ENCODE results near the gene HELT.

DNA sequence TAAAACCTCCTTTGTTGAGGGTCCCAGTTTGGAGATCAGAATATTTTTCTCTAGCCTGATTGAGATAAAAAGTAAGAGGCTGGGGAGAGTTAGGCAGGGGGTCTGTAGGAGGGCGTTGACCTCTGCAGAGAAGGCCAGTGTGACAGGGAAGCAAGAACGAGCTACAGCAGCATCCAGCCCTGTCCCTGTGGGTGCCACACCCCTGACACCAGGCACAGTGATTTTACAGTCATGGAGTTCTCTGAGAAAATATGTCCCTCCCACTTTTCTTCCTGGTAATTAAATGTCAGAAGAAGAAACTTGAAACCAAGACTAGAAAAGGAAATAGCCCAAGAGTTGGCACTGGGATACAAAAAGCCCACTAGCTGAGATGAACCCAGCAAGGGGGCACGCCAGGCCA, 25.0 kb upstream of the HELT start:
- TF ChIP-seq, protein P1, sequence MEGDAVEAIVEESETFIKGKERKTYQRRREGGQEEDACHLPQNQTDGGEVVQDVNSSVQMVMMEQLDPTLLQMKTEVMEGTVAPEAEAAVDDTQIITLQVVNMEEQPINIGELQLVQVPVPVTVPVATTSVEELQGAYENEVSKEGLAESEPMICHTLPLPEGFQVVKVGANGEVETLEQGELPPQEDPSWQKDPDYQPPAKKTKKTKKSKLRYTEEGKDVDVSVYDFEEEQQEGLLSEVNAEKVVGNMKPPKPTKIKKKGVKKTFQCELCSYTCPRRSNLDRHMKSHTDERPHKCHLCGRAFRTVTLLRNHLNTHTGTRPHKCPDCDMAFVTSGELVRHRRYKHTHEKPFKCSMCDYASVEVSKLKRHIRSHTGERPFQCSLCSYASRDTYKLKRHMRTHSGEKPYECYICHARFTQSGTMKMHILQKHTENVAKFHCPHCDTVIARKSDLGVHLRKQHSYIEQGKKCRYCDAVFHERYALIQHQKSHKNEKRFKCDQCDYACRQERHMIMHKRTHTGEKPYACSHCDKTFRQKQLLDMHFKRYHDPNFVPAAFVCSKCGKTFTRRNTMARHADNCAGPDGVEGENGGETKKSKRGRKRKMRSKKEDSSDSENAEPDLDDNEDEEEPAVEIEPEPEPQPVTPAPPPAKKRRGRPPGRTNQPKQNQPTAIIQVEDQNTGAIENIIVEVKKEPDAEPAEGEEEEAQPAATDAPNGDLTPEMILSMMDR (IDR thresholded peaks at IDR 0.05), result no peak
- TF ChIP-seq POLR2A (IDR thresholded peaks at IDR 0.05), result no peak

Measured in ovary (tissue), 3 donors.